Measurements from ENCODE around the gene NKD2.
A peak's percentile ranks its signal among the peaks of the same experiment; 100 is the strongest.

The NKD2 gene

GRCh38 chr5:1048861-1049838, 40.5 kb downstream of the NKD2 start:
- TF ChIP-seq EZH2phosphoT487 (IDR thresholded peaks at IDR 0.05; ENCODE audit: low read length) (no peak), CTCF (IDR thresholded peaks at IDR 0.05; ENCODE audit: low read length) (no peak), EZH2 (optimal IDR thresholded peaks at IDR 0.05; ENCODE audit: low read depth, low read length) (no peak)
- no peaks in the 10 kb centered on the region for H4K20me1 ChIP-seq (ENCODE audit: insufficient read depth, low read length)
- no peaks in the 10 kb centered on the region for H3K27me3 ChIP-seq (replicated peaks; ENCODE audit: insufficient read depth, low read length)
- H3K9me3 ChIP-seq (replicated peaks; ENCODE audit: insufficient read depth, low read length): no peaks in the 10 kb centered on the region
- no peak for DNase-seq
- H3K79me2 ChIP-seq (ENCODE audit: low read length): no peaks in the 10 kb centered on the region
- no peak overlapping the region for H3K9ac ChIP-seq (ENCODE audit: low read length)
- no peak overlapping the region for H3K4me3 ChIP-seq (ENCODE audit: low read length)
- no peak overlapping the region for H3K4me2 ChIP-seq (ENCODE audit: low read depth, low read length)
- no peaks in the 10 kb centered on the region for H3K36me3 ChIP-seq (replicated peaks; ENCODE audit: insufficient read depth, low read length)
- H3F3A ChIP-seq (ENCODE audit: insufficient read depth, low read length): peaks cover 11% of the 10 kb centered on the region
- peaks cover 16% of the 10 kb centered on the region for H3K4me1 ChIP-seq (ENCODE audit: low read length)
- no peaks in the 10 kb centered on the region for H3K9me2 ChIP-seq (replicated peaks; ENCODE audit: insufficient read depth, low read length)
- no peak overlapping the region for H2AFZ ChIP-seq (ENCODE audit: low read length)
- H3K27ac ChIP-seq (ENCODE audit: low read length): peak overlapping the region; percentile 95; the same call in 1 of the 2 replicates

DNA sequence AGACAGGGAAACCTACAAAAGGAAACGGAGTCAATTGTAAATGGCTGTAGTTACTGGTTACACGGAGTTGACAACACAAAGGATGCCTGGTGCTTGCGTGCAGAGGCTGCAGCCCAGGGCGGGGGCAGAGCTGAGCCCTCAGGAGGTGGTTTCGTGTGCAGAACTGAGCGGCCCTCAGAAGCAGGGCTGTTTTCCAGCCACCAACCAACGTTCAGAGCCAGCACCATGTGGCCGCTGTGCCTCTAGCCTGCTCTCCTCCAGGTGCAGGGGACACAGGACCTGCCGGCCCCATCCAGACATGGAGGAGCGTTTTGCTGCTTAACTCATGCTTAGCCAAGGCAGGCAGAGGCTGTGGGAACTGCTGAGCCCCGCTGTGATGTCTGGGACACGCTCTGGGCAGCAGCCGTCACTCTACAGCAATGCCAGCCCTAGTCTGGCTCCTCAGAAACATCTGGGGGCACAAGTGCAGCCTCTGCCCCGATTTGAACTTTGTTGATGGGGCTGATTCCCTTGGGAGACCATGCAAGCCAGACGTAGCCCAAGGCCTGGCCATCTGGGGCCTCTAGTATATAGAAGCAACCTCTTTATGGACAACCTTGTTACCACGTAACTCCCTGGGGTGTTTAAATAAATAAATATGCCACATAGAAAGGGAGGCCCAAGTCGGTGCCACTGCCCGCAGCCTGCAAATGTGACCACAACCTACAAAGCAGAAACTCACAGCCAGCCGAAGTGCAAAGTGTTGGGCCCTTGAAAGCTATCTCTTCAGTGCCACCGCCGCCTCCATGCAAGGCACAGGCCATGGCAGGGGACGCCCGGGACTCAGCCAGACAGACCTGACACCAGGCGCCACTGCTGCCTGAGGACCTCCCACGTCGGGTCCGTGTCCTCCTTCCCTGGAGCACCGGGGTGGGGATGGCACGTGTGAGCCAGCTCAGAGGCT, 42.1 kb downstream of the NKD2 start:
- Histone ChIP-seq H3K79me2 (ENCODE audit: low read length) (no peaks in the 10 kb centered on the region), H3K9me3 (replicated peaks; ENCODE audit: insufficient read depth, low read length) (no peaks in the 10 kb centered on the region), H3K27me3 (replicated peaks; ENCODE audit: insufficient read depth, low read length) (no peaks in the 10 kb centered on the region), H3K4me2 (ENCODE audit: low read depth, low read length) (no peak overlapping the region), H3K27ac (ENCODE audit: low read length) (peak overlapping the region; percentile 95), H4K20me1 (ENCODE audit: insufficient read depth, low read length) (no peaks in the 10 kb centered on the region), H3K36me3 (replicated peaks; ENCODE audit: insufficient read depth, low read length) (no peaks in the 10 kb centered on the region), H3K4me1 (ENCODE audit: low read length) (peaks cover 16% of the 10 kb centered on the region), H3K4me3 (ENCODE audit: low read length) (no peak overlapping the region), H3K9me2 (replicated peaks; ENCODE audit: insufficient read depth, low read length) (no peaks in the 10 kb centered on the region), H2AFZ (ENCODE audit: low read length) (no peak overlapping the region), H3F3A (ENCODE audit: insufficient read depth, low read length) (peaks cover 11% of the 10 kb centered on the region), H3K9ac (ENCODE audit: low read length) (peak overlapping the region; percentile 58)
- DNase-seq: peak; percentile 84
- TF ChIP-seq EZH2 (optimal IDR thresholded peaks at IDR 0.05; ENCODE audit: low read depth, low read length) (no peak), CTCF (IDR thresholded peaks at IDR 0.05; ENCODE audit: low read length) (no peak), EZH2phosphoT487 (IDR thresholded peaks at IDR 0.05; ENCODE audit: low read length) (no peak)

DNA sequence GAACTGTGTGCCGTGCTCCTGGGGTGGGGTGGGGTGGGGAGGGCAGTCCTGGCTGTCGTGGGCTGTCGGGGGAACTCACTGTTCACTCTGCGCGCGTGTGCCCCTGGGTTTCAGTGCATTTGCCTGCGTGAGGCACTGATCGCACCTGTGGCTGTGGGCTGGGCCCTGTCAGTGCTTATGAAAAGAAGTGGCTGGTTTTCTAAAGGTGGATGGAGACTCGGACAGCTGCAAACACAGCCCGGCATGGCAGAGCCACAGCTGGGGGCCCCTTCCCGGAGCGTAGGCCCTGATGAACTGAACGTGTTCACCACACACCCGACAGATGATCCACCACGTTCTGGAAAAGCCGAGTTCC, 42.7 kb downstream of the NKD2 start:
- Histone ChIP-seq H3K79me2 (ENCODE audit: low read length) (no peaks in the 10 kb centered on the region), H4K20me1 (ENCODE audit: insufficient read depth, low read length) (no peaks in the 10 kb centered on the region), H3K27me3 (replicated peaks; ENCODE audit: insufficient read depth, low read length) (no peaks in the 10 kb centered on the region), H2AFZ (ENCODE audit: low read length) (no peak overlapping the region), H3K4me3 (ENCODE audit: low read length) (no peak overlapping the region), H3K9me2 (replicated peaks; ENCODE audit: insufficient read depth, low read length) (no peaks in the 10 kb centered on the region), H3K27ac (ENCODE audit: low read length) (peak overlapping the region; percentile 95), H3K9ac (ENCODE audit: low read length) (peak overlapping the region; percentile 25), H3K9me3 (replicated peaks; ENCODE audit: insufficient read depth, low read length) (no peaks in the 10 kb centered on the region), H3K36me3 (replicated peaks; ENCODE audit: insufficient read depth, low read length) (no peaks in the 10 kb centered on the region), H3K4me1 (ENCODE audit: low read length) (peaks cover 16% of the 10 kb centered on the region), H3F3A (ENCODE audit: insufficient read depth, low read length) (peaks cover 11% of the 10 kb centered on the region), H3K4me2 (ENCODE audit: low read depth, low read length) (no peak overlapping the region)
- DNase-seq: peak; percentile 43
- TF ChIP-seq EZH2 (optimal IDR thresholded peaks at IDR 0.05; ENCODE audit: low read depth, low read length) (no peak), CTCF (IDR thresholded peaks at IDR 0.05; ENCODE audit: low read length) (no peak), EZH2phosphoT487 (IDR thresholded peaks at IDR 0.05; ENCODE audit: low read length) (no peak)

All from MM.1S (cell line).